T47D (cell line): ENCODE data around the gene AUTS2.

ENCODE experiments used
- DNase-seq, 2 experiments: peaks; one replicate each; pipeline versions ENCODE4 v3.0.0 to v3.0.0-alpha.2; 2011 to 2012; ENCODE audit warnings: low read depth in 1 of 2, low spot score in 1 of 2
- JUND ChIP-seq: IDR thresholded peaks from 2 replicates; pipeline ENCODE4 v1.6.1; 2012; ENCODE audit warnings: low read depth
- in situ Hi-C: cut with HindIII; loops from 2 replicates; pipeline ENCODE4 v1.10.0; 2016; ENCODE audit warnings: low sequenced_read_pairs, low pct_unique_long_range_greater_than_20kb

AUTS2 gene

DNA sequence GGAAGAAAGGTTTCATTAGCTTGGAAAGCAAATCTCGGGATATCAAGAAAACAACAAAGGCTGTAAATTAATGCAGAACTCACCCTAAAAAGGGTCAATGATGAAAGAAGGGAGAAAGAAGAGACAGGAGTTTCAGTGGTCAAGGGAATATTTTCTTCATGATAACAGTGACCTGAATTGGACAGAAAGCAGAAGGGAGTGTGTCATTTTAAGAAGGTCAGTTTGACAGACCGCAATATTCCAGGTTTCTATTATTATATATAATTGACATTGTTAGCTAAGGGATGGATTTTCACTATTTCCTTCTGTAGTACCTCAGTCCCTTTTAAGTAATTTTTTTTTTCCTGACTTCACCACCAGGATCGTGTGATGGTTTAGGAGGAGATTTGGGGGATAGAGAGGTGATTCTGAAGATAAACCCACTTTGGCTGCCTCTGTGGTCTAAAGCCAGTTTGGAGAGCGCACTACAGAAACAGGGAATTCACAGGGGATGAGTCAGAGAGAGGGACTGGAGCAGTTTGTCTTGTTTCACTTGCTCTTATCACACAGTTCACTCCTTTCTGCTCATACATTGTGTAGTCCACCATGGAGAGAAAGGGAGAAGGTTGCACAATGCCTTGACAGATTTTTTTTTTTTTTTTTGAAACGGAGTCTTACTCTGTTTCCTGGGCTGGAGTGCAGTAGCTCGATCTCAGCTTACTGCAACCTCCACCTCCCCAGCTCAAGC, 417.9 kb downstream of the AUTS2 start:
- in situ Hi-C loops = no loop called here
- DNase-seq = no peak
- TF ChIP-seq JUND = no peak

DNA sequence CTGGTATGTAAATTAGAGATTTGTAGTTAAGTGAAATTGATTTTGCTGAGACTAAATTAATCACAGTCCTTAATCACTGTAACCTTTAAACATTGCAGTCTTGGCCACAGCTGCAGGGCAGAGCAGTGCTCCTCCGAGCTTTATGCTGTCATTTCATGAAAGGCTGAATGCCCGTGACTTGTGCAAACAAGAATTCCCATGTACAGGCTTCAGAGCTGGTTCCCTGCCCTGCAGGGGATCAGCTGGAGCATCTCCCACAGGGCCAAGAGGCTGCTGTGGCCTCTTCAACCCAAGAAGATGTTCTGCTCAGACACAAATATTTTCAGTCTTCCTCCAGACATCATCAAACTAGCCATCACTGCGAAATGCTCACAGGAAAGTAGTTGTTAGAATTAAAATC, 419.1 kb downstream of the AUTS2 start:
- DNase-seq = no peak
- in situ Hi-C loops = no loop called here
- TF ChIP-seq JUND = no peak

DNA sequence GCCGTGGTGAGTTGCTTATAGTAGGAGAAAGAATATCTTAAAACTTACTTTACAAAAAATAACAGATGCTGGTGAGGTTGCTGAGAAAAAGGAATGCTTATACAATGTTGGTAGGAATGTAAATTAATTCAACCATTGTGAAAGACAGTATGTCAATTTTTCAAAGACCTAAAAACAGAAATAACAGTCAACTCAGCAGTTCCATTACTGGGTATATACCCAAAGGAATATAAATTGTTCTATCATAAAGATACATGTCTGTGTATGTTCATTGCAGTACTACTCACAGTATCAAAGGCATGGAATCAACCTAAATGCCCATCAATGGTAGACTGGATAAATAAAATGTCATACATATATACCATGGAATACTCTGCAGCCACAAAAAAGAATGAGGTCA, 420.4 kb downstream of the AUTS2 start:
- TF ChIP-seq JUND = no peak
- in situ Hi-C loops = no loop called here
- DNase-seq = no peak

DNA sequence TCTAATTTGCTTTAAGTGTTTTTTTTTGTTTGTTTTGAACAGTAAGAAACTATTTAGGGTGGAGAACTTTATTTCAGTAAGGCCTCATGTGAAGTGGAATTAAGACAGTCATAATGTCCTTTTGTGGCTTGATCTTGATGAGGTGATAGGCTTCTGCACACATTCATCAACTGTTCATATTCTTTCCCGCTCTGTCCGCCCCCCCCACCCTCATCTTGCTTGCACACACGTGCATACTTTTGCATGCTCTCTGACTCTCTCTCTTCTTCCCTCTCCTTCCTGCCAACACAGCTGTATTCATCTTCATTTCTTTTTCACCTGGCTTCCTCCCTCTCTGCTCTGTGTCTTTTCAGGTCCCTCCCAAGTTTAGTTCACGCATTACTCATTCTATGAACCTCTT, 429.6 kb downstream of the AUTS2 start:
- no peak for DNase-seq
- TF ChIP-seq JUND = no peak
- in situ Hi-C loops = no loop called here

DNA sequence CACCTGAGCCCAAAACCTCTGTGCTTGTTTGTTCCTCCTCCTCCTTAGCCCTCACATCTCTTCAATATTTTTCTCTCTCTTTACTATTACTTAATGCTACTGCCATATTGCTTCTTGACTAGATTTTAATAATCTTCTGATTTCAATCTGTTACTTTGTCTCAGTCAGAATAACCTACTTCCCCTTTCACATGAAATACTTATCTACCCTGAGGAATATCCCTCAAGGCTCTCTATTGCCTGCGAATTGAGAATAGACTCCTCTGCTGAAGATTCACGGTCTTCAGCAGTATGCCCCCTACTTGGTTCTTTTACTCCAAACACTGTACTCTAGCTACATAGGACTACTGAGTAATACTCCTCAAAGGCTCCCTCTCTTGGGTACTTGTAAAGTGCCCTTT, 430.3 kb downstream of the AUTS2 start:
- no peak for DNase-seq
- TF ChIP-seq JUND = no peak
- in situ Hi-C loops = no loop called here

- in situ Hi-C loops = no loop called here
- TF ChIP-seq JUND = no peak
- no peak for DNase-seq
Measured at GRCh38 chr7:70029993-70030392, 431.7 kb downstream of the AUTS2 start.

GRCh38 chr7:70030745-70031144, 432.5 kb downstream of the AUTS2 start:
- TF ChIP-seq JUND = no peak
- in situ Hi-C loops = no loop called here
- no peak for DNase-seq

DNA sequence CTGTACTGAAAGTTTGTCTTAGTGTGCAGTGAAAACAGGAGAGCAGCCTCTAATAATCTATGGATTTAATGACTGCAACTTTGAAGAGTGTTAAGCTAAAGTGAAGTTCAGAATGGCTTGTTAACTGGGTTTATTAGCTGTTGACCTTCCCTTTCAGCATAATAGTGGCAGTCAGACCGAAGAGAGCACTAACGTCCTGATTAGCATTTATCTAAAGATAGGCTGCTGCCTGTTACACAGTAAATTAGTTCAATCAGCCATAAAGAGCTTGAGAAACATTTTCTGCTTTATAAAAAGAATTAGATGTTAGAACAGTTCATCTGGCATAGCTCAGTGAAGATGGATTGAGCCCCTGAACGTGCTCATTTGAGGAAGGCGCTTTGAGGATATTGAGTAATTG, 433.0 kb downstream of the AUTS2 start:
- no peak for DNase-seq
- in situ Hi-C loops = no loop called here
- TF ChIP-seq JUND = no peak

GRCh38 chr7:70032649-70033048, 434.4 kb downstream of the AUTS2 start:
- in situ Hi-C loops = no loop called here
- DNase-seq = no peak
- TF ChIP-seq JUND = no peak

DNA sequence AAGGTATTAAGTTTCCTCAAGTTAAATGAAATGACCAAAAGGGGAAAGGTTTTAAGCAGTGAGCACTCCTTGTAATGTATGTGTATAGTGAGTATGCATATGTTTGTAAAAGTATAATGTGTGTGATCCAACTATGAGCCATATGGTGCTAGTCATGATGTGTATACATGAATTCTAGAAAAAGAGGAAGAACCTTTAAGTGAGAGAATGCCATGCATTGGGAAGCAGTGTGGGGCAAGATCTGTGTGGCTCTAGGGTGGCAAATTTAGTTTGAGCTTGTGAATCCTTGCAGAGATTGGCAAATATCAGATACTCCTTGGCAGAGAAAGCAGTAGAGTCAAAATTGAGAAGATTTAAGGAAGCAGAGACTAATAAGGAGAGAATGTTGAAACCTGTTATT, 435.0 kb downstream of the AUTS2 start:
- TF ChIP-seq JUND = no peak
- in situ Hi-C loops = no loop called here
- no peak for DNase-seq

DNA sequence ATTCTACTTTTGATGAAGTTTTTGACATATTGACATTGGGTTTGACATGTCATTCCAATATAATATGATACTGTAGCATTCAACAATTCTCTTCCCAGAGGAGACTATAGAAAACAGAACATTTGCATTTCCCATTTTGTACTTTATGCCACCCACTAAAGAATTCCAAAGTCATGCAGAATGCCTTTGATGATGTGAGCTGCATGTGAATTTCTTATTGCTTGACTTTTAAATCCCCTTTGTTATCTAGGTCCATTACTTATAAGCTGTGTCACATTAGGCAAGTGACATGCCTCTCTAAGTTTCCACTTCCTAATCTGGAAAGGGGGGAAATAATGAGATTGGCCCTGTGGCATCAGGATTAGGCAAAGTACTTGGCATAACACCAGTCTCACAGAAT, 436.7 kb downstream of the AUTS2 start:
- in situ Hi-C loops = no loop called here
- DNase-seq = no peak
- no peak for TF ChIP-seq JUND

GRCh38 chr7:70035519-70035918, 437.2 kb downstream of the AUTS2 start:
- in situ Hi-C loops = no loop called here
- no peak for DNase-seq
- no peak for TF ChIP-seq JUND

DNA sequence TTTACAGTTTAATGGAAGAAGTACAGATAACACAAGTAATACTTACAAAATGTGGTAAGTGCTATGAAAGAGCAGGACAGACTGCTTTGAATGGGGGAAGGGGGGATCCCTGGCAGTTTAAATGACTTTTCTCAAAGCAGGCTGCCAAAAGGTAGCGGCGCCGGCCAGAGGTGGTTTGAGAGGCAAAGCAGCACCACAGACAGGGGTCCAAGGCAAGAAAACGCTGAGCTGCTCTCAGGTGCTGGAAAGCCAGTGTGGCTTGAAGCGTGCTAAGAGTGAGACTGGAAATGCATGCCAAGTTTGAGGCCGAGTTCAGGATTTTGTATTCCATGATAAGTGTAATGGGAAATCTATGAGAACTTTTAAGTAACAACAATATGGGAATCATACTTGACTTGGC, 437.7 kb downstream of the AUTS2 start:
- in situ Hi-C loops = no loop called here
- no peak for TF ChIP-seq JUND
- no peak for DNase-seq

DNA sequence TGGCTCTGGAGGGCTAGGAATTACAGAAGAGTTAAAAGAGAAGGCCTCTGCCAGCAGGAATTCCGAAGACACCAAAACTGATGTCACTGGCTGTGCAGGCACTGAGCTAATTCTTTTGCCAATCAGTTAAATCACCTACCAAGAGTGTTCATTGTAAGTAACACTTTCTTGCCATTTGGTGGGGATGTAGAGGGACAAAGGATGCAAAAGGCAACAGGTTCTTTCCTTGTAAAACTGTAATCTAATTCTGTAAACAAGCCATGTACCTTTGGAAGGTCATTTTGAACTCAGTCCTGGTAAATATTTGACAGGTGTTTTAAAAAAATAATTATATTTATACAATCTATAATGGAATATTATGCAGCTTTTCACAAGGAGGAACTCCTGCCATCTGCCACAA, 438.4 kb downstream of the AUTS2 start:
- in situ Hi-C loops = no loop called here
- DNase-seq = peak in 1 of 2 experiments; percentile 66
- no peak for TF ChIP-seq JUND
